WERI-Rb-1 (cell line): ENCODE data around the gene CCDC106.

Experiments used
- DNase-seq: peaks from one replicate; pipeline ENCODE4 v3.0.0-alpha.2; 2020
- H3K27ac ChIP-seq: fragments of 250-450 bp; sonication (Bioruptor Pico); 2 replicates; pipeline ENCODE4 v1.5.1; 2020; ENCODE audit warnings: mild to moderate bottlenecking, moderate library complexity
- H3K27me3 ChIP-seq: fragments of 250-450 bp; sonication (Bioruptor Pico); 2 replicates; pipeline ENCODE4 v1.5.1; 2021; ENCODE audit warnings: mild to moderate bottlenecking, low read depth, moderate library complexity; ENCODE audit not compliant: insufficient read depth, severe bottlenecking
- H3K36me3 ChIP-seq: fragments of 250-450 bp; sonication (Bioruptor Pico); 2 replicates; pipeline ENCODE4 v1.5.1; 2020; ENCODE audit warnings: mild to moderate bottlenecking, moderate library complexity
- H3K4me3 ChIP-seq: 2 replicates; pipeline ENCODE4 v1.5.1; 2011; ENCODE audit warnings: low read depth, mild to moderate bottlenecking, control low read depth, low read length
- H3K9me3 ChIP-seq: fragments of 250-450 bp; sonication (Bioruptor Pico); 2 replicates; pipeline ENCODE4 v1.5.1; 2021; ENCODE audit warnings: mild to moderate bottlenecking, moderate library complexity; ENCODE audit not compliant: severe bottlenecking
- TF ChIP-seq, protein P1 (sequence below): IDR thresholded peaks from 2 replicates; pipeline ENCODE4 v1.5.1; 2011; ENCODE audit warnings: low read depth, mild to moderate bottlenecking, control low read depth, inconsistent platforms, low read length

CCDC106 gene

GRCh38 chr19:55697069-55697440 lies 49.0 kb downstream of the CCDC106 start:
- DNase-seq: no peak
- H3K36me3 ChIP-seq: peaks cover 38% of the 10 kb centered on the region
- no peak overlapping the region for H3K4me3 ChIP-seq
- no peaks in the 10 kb centered on the region for H3K27me3 ChIP-seq
- no peak overlapping the region for H3K27ac ChIP-seq
- TF ChIP-seq, protein P1, sequence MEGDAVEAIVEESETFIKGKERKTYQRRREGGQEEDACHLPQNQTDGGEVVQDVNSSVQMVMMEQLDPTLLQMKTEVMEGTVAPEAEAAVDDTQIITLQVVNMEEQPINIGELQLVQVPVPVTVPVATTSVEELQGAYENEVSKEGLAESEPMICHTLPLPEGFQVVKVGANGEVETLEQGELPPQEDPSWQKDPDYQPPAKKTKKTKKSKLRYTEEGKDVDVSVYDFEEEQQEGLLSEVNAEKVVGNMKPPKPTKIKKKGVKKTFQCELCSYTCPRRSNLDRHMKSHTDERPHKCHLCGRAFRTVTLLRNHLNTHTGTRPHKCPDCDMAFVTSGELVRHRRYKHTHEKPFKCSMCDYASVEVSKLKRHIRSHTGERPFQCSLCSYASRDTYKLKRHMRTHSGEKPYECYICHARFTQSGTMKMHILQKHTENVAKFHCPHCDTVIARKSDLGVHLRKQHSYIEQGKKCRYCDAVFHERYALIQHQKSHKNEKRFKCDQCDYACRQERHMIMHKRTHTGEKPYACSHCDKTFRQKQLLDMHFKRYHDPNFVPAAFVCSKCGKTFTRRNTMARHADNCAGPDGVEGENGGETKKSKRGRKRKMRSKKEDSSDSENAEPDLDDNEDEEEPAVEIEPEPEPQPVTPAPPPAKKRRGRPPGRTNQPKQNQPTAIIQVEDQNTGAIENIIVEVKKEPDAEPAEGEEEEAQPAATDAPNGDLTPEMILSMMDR: no peak
- no peaks in the 10 kb centered on the region for H3K9me3 ChIP-seq

DNA sequence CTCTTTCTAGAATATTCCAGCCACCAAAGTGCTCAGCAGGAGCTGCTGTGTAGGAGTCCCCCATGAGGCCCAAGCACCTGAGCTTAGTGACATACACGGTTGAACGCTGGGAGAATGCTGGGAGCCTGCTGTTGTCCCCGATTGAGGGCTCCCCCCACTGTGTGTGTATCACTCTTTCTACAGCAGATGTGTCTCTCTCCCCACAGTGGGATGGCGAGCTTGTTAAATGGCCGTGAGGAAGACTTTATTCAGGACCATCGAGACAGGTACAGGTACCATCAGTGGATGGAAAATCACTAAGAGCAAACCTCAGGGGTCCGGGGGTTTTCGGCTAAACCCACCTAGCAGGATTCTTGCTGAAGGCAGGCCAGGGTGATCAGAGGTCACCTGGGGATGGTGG lies 49.7 kb downstream of the CCDC106 start:
- TF ChIP-seq, protein P1: no peak
- Histone ChIP-seq H3K36me3 (peaks cover 36% of the 10 kb centered on the region), H3K27ac (no peak overlapping the region)

DNA sequence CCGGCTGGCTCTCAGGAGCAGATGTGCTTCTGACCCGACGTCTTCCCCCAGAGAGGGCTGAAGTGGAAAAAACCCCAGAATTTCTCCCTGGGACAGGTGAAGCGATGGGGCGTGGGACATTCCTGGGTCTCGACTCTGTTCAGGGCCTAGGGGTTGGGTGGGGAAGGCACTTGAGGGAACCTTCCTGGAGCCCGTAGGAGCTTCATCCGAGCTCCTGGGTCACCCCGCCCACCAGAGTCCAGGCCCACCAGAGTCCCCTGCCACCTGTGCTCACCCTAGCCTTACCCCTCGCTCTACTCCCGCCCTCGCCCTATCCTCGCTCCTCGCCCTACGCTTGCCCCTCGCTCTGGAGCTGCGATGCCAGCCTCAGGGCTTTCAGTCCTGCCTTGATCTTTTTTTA lies 50.2 kb downstream of the CCDC106 start:
- Histone ChIP-seq H3K36me3 (peaks cover 30% of the 10 kb centered on the region), H3K9me3 (no peaks in the 10 kb centered on the region), H3K27ac (no peak overlapping the region), H3K4me3 (no peak overlapping the region), H3K27me3 (no peaks in the 10 kb centered on the region)
- TF ChIP-seq, protein P1: no peak
- no peak for DNase-seq

More for the DNA sequence above, 49.7 kb downstream of the CCDC106 start:
- no peaks in the 10 kb centered on the region for H3K27me3 ChIP-seq
- no peak overlapping the region for H3K4me3 ChIP-seq
- no peaks in the 10 kb centered on the region for H3K9me3 ChIP-seq
- DNase-seq: no peak

- peaks cover 26% of the 10 kb centered on the region for H3K36me3 ChIP-seq
- DNase-seq: no peak
- no peak overlapping the region for H3K4me3 ChIP-seq
- no peaks in the 10 kb centered on the region for H3K27me3 ChIP-seq
- TF ChIP-seq, protein P1: no peak
- no peak overlapping the region for H3K27ac ChIP-seq
- no peaks in the 10 kb centered on the region for H3K9me3 ChIP-seq
These were observed 51.2 kb downstream of the CCDC106 start for GRCh38 chr19:55699221-55699620.

DNA sequence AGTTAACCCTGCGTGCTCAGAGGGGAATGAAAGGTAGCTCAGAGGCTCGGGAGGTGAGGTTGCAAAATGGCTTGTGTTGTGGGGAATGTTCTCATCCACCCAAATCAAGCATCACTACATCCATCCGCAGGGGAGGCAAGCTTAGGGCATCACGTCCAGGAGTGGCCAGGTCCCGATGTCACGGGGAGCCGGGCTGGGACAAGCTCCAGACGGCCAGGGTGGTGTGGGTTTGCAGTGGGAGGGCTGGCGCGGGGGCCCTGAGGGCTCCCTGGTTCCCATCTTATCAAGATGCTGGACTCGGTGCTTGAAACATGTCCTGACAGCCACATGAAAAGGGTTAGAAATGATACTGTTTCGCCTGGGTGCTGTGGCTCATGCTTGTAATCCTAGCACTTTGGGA lies 52.8 kb downstream of the CCDC106 start:
- TF ChIP-seq, protein P1: no peak
- Histone ChIP-seq H3K4me3 (no peak overlapping the region), H3K9me3 (no peaks in the 10 kb centered on the region), H3K36me3 (peaks cover 19% of the 10 kb centered on the region), H3K27ac (no peak overlapping the region), H3K27me3 (no peaks in the 10 kb centered on the region)
- no peak for DNase-seq

GRCh38 chr19:55702131-55702627 lies 54.2 kb downstream of the CCDC106 start:
- H3K36me3 ChIP-seq: peaks cover 7% of the 10 kb centered on the region
- no peak for DNase-seq

More at GRCh38 chr19:55702131-55702627, 54.2 kb downstream of the CCDC106 start:
- no peak overlapping the region for H3K4me3 ChIP-seq
- no peaks in the 10 kb centered on the region for H3K9me3 ChIP-seq
- TF ChIP-seq, protein P1: no peak
- peaks cover 2% of the 10 kb centered on the region for H3K27me3 ChIP-seq
- H3K27ac ChIP-seq: no peak overlapping the region
